Measurements from ENCODE around the gene UGCG. TPM values are rescaled to one million over a fixed set of nuclear protein-coding genes. Genes with fewer than 3 reads are reported as not detected.

Gene UGCG
- total RNA-seq, 1 experiment from 2014 or later = 32.6 TPM

GRCh38 chr9:111925784-111926183, 29.2 kb downstream of the UGCG start:
- ChIA-PET POLR2A (no interaction called here), CTCF (no interaction called here), RAD21 (ENCODE audit: low non-redundant PET in 1 of 2, low total read pairs in 2 of 2, uncharacterized antibody in 2 of 2, unreplicated experiment in 2 of 2) (no interaction called here)
- no peak overlapping the region for H3K27ac ChIP-seq (ENCODE audit: low read depth, low read length)
- H3K4me1 ChIP-seq (ENCODE audit: control insufficient read depth in 1 of 2, insufficient read depth in 2 of 2, low read length in 2 of 2) = peaks cover 0 to 9% of the 10 kb centered on the region in 2 experiments; a peak in 1 of 4 replicates
- no peak overlapping the region for H3K4me2 ChIP-seq (ENCODE audit: low read length)
- H3K9me2 ChIP-seq (ENCODE audit: insufficient read depth) = no peaks in the 10 kb centered on the region
- intact Hi-C loops (cut with micrococcal nuclease) = no loop called here
- H3K9me3 ChIP-seq (ENCODE audit: control insufficient read depth in 1 of 2, insufficient read depth in 1 of 2, low read depth in 1 of 2, low read length in 2 of 2) = no peaks in the 10 kb centered on the region
- H2AFZ ChIP-seq (ENCODE audit: low read depth, low read length, poor library complexity, severe bottlenecking) = no peak overlapping the region
- H3K27me3 ChIP-seq (ENCODE audit: insufficient read depth, low read length) = no peaks in the 10 kb centered on the region
- H3K9ac ChIP-seq (ENCODE audit: low read length) = no peak overlapping the region
- peaks cover 16 to 20% of the 10 kb centered on the region in 2 experiments; a peak in 3 of 4 replicates for H3K36me3 ChIP-seq (ENCODE audit: control insufficient read depth in 1 of 2, insufficient read depth in 2 of 2, low read length in 2 of 2)
- no peak overlapping the region for H3K4me3 ChIP-seq (replicated peaks in 1 of 2; ENCODE audit: low read depth in 1 of 2, low read length in 2 of 2)
- no peaks in the 10 kb centered on the region for H4K20me1 ChIP-seq (ENCODE audit: insufficient read depth)
- H3K79me2 ChIP-seq (ENCODE audit: insufficient read depth, low read length) = peaks cover 74% of the 10 kb centered on the region
- BruUV-seq (replicated peaks) = no TSS peak
- no peak for ATAC-seq
- DNase-seq (ENCODE audit: low read depth, low spot score) = no peak
- TF ChIP-seq MAX (IDR thresholded peaks at IDR 0.05) (no peak), ZBTB33 (IDR thresholded peaks at IDR 0.05; ENCODE audit: extremely low read depth, insufficient replicate concordance, low read length) (no peak), FOSL1 (IDR thresholded peaks at IDR 0.05; ENCODE audit: low read depth) (no peak), TCF7L2 (IDR thresholded peaks at IDR 0.05; ENCODE audit: borderline replicate concordance, extremely low read depth, insufficient read depth, insufficient read length) (no peak), SIN3A (IDR thresholded peaks at IDR 0.05; ENCODE audit: low read depth) (no peak), CEBPB (IDR thresholded peaks at IDR 0.05; ENCODE audit: low read depth) (no peak), SRF (IDR thresholded peaks at IDR 0.05; ENCODE audit: low read depth) (no peak), POLR2A (IDR thresholded peaks at IDR 0.05; ENCODE audit: borderline replicate concordance, extremely low read depth, insufficient read depth, insufficient read length) (no peak), ATF3 (IDR thresholded peaks at IDR 0.05) (no peak), JUND (IDR thresholded peaks at IDR 0.05) (no peak), CBX3 (IDR thresholded peaks at IDR 0.05; ENCODE audit: low read depth) (no peak), EZH2 (IDR thresholded peaks at IDR 0.05) (no peak), SP1 (IDR thresholded peaks at IDR 0.05; ENCODE audit: low read depth) (no peak), EGR1 (IDR thresholded peaks at IDR 0.05; ENCODE audit: low read depth) (no peak), RAD21 (IDR thresholded peaks at IDR 0.05; ENCODE audit: low read depth) (no peak), EZH2phosphoT487 (IDR thresholded peaks at IDR 0.05; ENCODE audit: borderline replicate concordance) (no peak), ZFX (IDR thresholded peaks at IDR 0.05) (no peak), POLR2AphosphoS5 (IDR thresholded peaks at IDR 0.05; ENCODE audit: low read depth, low read length) (no peak)
- TF ChIP-seq, protein P1, sequence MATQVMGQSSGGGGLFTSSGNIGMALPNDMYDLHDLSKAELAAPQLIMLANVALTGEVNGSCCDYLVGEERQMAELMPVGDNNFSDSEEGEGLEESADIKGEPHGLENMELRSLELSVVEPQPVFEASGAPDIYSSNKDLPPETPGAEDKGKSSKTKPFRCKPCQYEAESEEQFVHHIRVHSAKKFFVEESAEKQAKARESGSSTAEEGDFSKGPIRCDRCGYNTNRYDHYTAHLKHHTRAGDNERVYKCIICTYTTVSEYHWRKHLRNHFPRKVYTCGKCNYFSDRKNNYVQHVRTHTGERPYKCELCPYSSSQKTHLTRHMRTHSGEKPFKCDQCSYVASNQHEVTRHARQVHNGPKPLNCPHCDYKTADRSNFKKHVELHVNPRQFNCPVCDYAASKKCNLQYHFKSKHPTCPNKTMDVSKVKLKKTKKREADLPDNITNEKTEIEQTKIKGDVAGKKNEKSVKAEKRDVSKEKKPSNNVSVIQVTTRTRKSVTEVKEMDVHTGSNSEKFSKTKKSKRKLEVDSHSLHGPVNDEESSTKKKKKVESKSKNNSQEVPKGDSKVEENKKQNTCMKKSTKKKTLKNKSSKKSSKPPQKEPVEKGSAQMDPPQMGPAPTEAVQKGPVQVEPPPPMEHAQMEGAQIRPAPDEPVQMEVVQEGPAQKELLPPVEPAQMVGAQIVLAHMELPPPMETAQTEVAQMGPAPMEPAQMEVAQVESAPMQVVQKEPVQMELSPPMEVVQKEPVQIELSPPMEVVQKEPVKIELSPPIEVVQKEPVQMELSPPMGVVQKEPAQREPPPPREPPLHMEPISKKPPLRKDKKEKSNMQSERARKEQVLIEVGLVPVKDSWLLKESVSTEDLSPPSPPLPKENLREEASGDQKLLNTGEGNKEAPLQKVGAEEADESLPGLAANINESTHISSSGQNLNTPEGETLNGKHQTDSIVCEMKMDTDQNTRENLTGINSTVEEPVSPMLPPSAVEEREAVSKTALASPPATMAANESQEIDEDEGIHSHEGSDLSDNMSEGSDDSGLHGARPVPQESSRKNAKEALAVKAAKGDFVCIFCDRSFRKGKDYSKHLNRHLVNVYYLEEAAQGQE (IDR thresholded peaks at IDR 0.05; ENCODE audit: low read depth) = no peak
